ENCODE data around the gene FNIP1.

The FNIP1 gene

GRCh38 chr5:131763968-131764367 lies 32.8 kb downstream of the FNIP1 start:
- Histone ChIP-seq H3K27ac (no peak overlapping the region), H3K4me3 (no peak overlapping the region)
- DNase-seq (ENCODE audit: low spot score): no peak
- TF ChIP-seq, protein P1, sequence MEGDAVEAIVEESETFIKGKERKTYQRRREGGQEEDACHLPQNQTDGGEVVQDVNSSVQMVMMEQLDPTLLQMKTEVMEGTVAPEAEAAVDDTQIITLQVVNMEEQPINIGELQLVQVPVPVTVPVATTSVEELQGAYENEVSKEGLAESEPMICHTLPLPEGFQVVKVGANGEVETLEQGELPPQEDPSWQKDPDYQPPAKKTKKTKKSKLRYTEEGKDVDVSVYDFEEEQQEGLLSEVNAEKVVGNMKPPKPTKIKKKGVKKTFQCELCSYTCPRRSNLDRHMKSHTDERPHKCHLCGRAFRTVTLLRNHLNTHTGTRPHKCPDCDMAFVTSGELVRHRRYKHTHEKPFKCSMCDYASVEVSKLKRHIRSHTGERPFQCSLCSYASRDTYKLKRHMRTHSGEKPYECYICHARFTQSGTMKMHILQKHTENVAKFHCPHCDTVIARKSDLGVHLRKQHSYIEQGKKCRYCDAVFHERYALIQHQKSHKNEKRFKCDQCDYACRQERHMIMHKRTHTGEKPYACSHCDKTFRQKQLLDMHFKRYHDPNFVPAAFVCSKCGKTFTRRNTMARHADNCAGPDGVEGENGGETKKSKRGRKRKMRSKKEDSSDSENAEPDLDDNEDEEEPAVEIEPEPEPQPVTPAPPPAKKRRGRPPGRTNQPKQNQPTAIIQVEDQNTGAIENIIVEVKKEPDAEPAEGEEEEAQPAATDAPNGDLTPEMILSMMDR (IDR thresholded peaks at IDR 0.05): no peak

DNA sequence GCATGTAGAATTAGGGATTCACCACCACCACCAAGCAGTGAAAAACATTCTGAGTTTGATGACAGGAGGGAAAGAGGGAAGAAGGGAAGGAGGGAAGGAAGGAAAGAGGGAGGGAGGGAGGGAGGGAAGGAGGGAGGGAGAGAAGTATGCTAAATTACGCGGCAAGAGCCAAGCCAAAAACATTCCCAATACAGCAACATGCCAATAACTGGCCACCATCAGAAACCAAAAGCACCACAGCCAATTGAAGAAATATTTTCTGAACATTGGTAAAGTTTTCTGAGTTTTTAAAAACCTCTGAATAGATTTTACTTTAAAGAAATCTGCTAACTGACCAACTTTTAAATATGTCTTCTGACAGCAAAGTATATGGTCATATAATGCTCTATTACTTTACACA lies 36.0 kb downstream of the FNIP1 start:
- TF ChIP-seq, protein P1 (IDR thresholded peaks at IDR 0.05): no peak
- DNase-seq (ENCODE audit: low spot score): no peak
- Histone ChIP-seq H3K4me3 (no peak overlapping the region), H3K27ac (no peak overlapping the region)

DNA sequence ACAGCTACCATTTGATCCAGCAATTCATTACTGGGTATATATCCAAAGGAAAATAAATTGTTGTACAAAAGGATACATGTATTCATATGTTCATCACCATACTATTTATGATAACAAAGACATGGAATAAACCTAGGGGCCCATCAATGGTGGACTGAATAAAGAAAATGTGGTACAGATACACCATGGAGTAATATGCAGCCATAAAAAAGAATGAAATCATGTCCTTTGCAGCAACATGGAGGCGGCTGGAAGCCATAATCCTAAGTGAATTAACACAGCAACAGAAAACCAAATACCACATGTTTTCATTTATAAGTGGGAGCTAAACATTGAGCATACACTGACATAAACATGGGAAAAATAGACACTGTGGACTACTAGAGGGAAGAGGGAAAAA lies 37.1 kb downstream of the FNIP1 start:
- no peak for DNase-seq (ENCODE audit: low spot score)
- TF ChIP-seq, protein P1 (IDR thresholded peaks at IDR 0.05): no peak
- Histone ChIP-seq H3K4me3 (no peak overlapping the region), H3K27ac (no peak overlapping the region)

DNA sequence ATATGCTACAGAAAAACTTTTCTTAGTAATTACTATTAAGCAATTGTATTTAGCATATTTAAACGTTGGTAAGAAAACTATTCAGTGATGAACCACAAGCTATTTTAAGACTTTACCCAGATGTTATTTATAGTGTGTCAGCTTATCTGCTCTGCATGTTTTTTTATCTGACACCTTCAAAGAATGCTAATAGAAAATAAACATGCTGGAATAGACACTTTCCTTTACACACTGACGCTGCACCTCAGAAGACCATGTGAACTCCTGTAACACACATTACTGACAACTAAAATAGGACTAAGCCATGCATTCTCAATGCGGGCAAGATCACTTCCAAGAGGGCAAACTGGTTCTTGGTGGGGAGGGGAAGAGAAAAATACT lies 38.3 kb downstream of the FNIP1 start:
- Histone ChIP-seq H3K4me3 (no peak overlapping the region), H3K27ac (no peak overlapping the region)
- no peak for DNase-seq (ENCODE audit: low spot score)
- TF ChIP-seq, protein P1 (IDR thresholded peaks at IDR 0.05): no peak

DNA sequence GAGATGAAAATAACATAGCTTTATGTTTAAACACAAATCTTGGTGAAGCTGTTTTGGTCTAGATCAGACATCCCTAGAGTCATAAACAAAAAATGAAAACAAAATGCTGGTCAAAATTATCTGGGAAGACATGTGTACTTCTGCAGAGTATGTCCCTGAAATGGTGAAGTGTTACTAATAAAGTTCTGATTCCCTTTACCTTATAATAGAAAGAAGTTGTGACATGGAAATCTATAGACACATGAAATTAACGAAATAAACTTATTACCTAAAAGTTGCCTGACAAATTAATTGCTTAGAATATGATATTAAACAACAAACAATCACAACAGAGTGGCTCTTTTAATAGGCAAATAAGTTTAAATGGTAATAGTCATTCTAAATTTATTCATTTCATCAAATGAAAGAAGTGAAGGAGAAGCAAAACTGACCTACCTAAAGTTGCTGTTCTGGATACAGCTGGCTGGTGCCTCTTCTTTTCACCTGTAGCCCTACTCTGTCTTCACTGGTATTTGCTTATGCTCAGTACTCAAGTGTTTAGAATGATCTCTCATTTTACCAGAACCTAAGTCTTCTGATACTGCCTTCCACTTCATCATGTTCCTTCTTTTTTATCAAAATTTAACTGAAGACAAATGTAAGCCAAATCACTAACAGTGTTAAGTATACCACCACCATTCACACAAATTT lies 38.8 kb downstream of the FNIP1 start:
- Histone ChIP-seq H3K4me3 (no peak overlapping the region), H3K27ac (no peak overlapping the region)
- no peak for DNase-seq (ENCODE audit: low spot score)
- TF ChIP-seq, protein P1 (IDR thresholded peaks at IDR 0.05): no peak

GRCh38 chr5:131756942-131757341 lies 39.9 kb downstream of the FNIP1 start:
- no peak overlapping the region for H3K27ac ChIP-seq

DNA sequence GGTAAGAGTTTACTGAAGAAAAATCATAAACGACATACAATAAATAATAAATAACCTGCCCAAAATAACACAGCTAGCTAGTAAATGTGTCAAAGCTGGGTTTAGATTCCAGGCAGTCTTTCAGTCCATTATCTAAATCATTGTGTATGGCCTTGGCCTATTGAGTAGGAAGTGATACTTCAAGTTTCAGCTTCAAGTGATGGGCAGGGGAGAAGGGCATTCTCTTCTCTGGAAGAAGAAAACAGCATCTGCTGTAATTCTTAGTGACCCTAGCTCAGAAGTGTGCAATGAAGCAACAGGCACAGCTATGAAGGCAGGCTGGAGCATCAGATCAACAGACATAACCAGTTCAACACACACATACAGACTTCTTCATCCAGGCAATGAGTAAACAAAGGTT lies 42.5 kb downstream of the FNIP1 start:
- Histone ChIP-seq H3K4me3 (no peak overlapping the region), H3K27ac (no peak overlapping the region)
- TF ChIP-seq, protein P1 (IDR thresholded peaks at IDR 0.05): no peak
- DNase-seq (ENCODE audit: low spot score): no peak

More at GRCh38 chr5:131756942-131757341, 39.9 kb downstream of the FNIP1 start:
- no peak for DNase-seq (ENCODE audit: low spot score)
- TF ChIP-seq, protein P1 (IDR thresholded peaks at IDR 0.05): no peak
- H3K4me3 ChIP-seq: no peak overlapping the region
